ENCODE measurements around the gene ZSWIM2. TPM values are rescaled to one million over a fixed set of nuclear protein-coding genes. Genes with fewer than 3 reads are reported as not detected.

The ZSWIM2 gene
- total and polyA plus RNA-seq, 2 of the 4 experiments (the other 2 are of a cell fraction) = 0.09 TPM; not detected in 1

DNA sequence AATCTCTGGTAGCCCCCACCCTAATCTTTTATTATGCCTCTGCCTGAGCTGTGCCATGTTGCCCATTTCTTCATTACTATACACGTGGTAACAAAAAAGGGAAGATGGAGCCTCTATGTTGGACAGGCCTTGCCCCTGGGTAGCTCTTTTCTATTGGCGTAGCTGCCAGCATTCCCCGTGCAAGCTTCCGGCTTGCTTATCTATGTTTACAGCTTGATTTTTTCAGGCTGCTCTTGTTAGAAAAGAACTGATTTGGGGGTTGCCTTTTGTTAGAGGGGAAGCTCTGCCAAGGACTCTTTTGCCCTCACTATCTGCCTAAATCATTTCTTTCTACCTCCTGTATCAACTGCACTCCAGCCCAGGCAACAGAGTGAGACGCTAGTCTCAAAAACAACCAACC lies 45.5 kb upstream of the ZSWIM2 start:
- no TSS peak for BruUV-seq (replicated peaks)
- Histone ChIP-seq H3K27ac (ENCODE audit: insufficient read depth, low read length) (no peak overlapping the region), H3K4me1 (ENCODE audit: control insufficient read depth, insufficient read depth, low read length) (no peaks in the 10 kb centered on the region), H4K91ac (ENCODE audit: insufficient read depth, low read depth, low read length) (no peak overlapping the region), H3K4ac (ENCODE audit: low read depth, low read length) (no peak overlapping the region), H4K5ac (ENCODE audit: low read depth, low read length) (no peak overlapping the region), H2AK9ac (replicated peaks; ENCODE audit: low read depth, low read length, poor library complexity) (no peak overlapping the region), H3K27me3 (ENCODE audit: control insufficient read depth, insufficient read depth, low read length) (no peaks in the 10 kb centered on the region), H3K56ac (ENCODE audit: extremely low read depth, insufficient read depth, low read length) (no peak overlapping the region), H3K4me3 (ENCODE audit: insufficient read depth, low read depth, low read length) (no peak overlapping the region), H3K14ac (replicated peaks; ENCODE audit: low read depth, low read length) (no peak overlapping the region), H3K9ac (ENCODE audit: low read depth, low read length) (no peak overlapping the region), H2AK5ac (ENCODE audit: low read depth, low read length) (no peak overlapping the region), H2BK20ac (ENCODE audit: low read depth, low read length) (no peak overlapping the region), H3K79me1 (ENCODE audit: low read depth in 1 of 2, low read length in 2 of 2) (no peaks in the 10 kb centered on the region), H3K9me1 (ENCODE audit: insufficient read depth, low read length) (no peaks in the 10 kb centered on the region), H4K20me1 (ENCODE audit: insufficient read depth, low read length) (no peaks in the 10 kb centered on the region), H3K23ac (ENCODE audit: low read depth, low read length) (no peak overlapping the region), H3K9me3 (ENCODE audit: control insufficient read depth, insufficient read depth, low read length) (no peaks in the 10 kb centered on the region), H3K4me2 (ENCODE audit: low read depth, low read length) (no peak overlapping the region), H2BK120ac (ENCODE audit: low read depth, low read length) (no peak overlapping the region), H2BK15ac (ENCODE audit: low read depth, low read length) (no peak overlapping the region), H4K8ac (ENCODE audit: low read depth in 2 of 2, low read length in 2 of 2) (no peak overlapping the region), H3K18ac (ENCODE audit: low read depth, low read length) (no peak overlapping the region), H2AFZ (replicated peaks; ENCODE audit: low read length, poor library complexity) (no peak overlapping the region), H3K36me3 (ENCODE audit: control insufficient read depth, insufficient read depth, low read length) (no peaks in the 10 kb centered on the region), H2BK5ac (ENCODE audit: low read depth, low read length, poor library complexity, severe bottlenecking) (no peak overlapping the region)
- WGBS, 2 experiments (ENCODE audit: extremely low coverage in 2 of 2, insufficient read length in 1 of 2) = no CpG with 5 or more reads among the region's 5 CpGs
- CTCF ChIA-PET = no interaction called here
- dilution Hi-C loops (cut with HindIII; ENCODE audit: low sequenced_read_pairs, unreplicated experiment) = no loop called here
- DNase-seq (no peak), ATAC-seq (ENCODE audit: low read depth) (no peak)
- intact Hi-C loops (cut with micrococcal nuclease) = no loop called here
- in situ Hi-C loops (cut with MboI; ENCODE audit: low sequenced_read_pairs) = no loop called here
- TF ChIP-seq SMC3 (IDR thresholded peaks at IDR 0.05; ENCODE audit: low read depth, low read length) (no peak), RAD21 (IDR thresholded peaks at IDR 0.05; ENCODE audit: low read length) (no peak)
- POLR2A ChIA-PET (ENCODE audit: unreplicated experiment) = no interaction called here
